SH-SY5Y (cell line): ENCODE data around the gene RNF41.

Experiments used
- GATA2 ChIP-seq: IDR thresholded peaks from 2 replicates; pipeline ENCODE4 v1.6.1; 2011; ENCODE audit warnings: mild to moderate bottlenecking, low read depth, low read length
- GATA3 ChIP-seq: IDR thresholded peaks from 2 replicates; pipeline ENCODE4 v1.6.1; 2011; ENCODE audit warnings: low read depth, mild to moderate bottlenecking, low read length, moderate library complexity

DNA sequence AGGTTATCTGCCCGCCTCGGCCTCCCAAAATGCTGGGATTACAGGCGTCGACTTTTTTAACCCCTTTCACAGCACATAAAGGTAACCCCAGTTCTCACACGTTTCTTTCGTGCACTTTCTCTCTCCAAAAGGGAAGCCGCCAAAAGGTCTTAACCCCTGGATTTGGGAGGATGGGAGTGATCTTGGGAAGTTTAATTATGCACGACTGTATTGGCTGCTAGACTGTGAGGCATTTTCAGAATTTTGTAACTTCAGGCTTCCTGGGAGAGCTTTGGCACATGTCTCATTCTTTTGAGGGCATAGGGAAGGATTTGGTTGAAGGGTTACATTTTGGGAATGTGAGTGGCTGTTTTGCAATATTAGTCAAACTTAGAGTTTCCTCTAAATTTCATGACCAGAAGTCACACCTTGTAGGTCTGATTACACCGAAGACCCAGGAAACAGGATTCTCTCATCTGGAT is 31.0 kb downstream of the RNF41 start:
- TF ChIP-seq GATA2 (no peak), GATA3 (no peak)
